GM23338 (cell line): ENCODE measurements around the gene DNAJC4.

Source experiments
- CREB1 ChIP-seq: fragments of 250-450 bp; sonication (Bioruptor Pico); IDR thresholded peaks from 2 replicates; pipeline ENCODE4 v1.5.0; 2020; ENCODE audit warnings: low read depth, mild to moderate bottlenecking, moderate library complexity
- EZH2 ChIP-seq: fragments of 200-600 bp; sonication (generic); IDR thresholded peaks from one replicate; pipeline ENCODE4 v1.8.0; 2017; ENCODE audit warnings: antibody characterized with exemption, mild to moderate bottlenecking, low read depth; ENCODE audit not compliant: unreplicated experiment
- EZH2phosphoT487 ChIP-seq: fragments of 200-600 bp; sonication (generic); IDR thresholded peaks from one replicate; pipeline ENCODE4 v1.8.1; 2018; ENCODE audit warnings: antibody characterized with exemption; ENCODE audit not compliant: unreplicated experiment
- JUNB ChIP-seq: IDR thresholded peaks from one replicate; pipeline ENCODE4 v1.6.1; 2016; ENCODE audit warnings: antibody characterized with exemption; ENCODE audit not compliant: unreplicated experiment
- NANOG ChIP-seq: IDR thresholded peaks from 2 replicates; pipeline ENCODE4 v1.6.1; 2016; ENCODE audit warnings: antibody characterized with exemption, borderline replicate concordance
- POLR2AphosphoS5 ChIP-seq: IDR thresholded peaks from 2 replicates; pipeline ENCODE4 v1.6.1; 2016; ENCODE audit warnings: antibody characterized with exemption, low read depth
- REST ChIP-seq: IDR thresholded peaks from one replicate; pipeline ENCODE4 v1.6.1; 2018; ENCODE audit warnings: antibody characterized with exemption; ENCODE audit not compliant: unreplicated experiment
- STAT1 ChIP-seq: IDR thresholded peaks from one replicate; pipeline ENCODE4 v1.6.1; 2016; ENCODE audit warnings: antibody characterized with exemption; ENCODE audit not compliant: unreplicated experiment
- ZNF331 ChIP-seq: fragments of 250-450 bp; sonication (Bioruptor Pico); IDR thresholded peaks from 2 replicates; pipeline ENCODE4 v1.5.0; 2020; ENCODE audit warnings: low read depth, mild to moderate bottlenecking, moderate library complexity
- TF ChIP-seq, protein P1 (sequence below), 2 experiments: fragments of 200-600 bp in 1 of 2; sonication (generic) in 1 of 2; conservative IDR thresholded peaks; 2 replicates each; pipeline versions ENCODE4 v1.5.1 to v1.6.1; 2016 to 2017; ENCODE audit warnings: antibody characterized with exemption in 2 of 2, low read depth in 2 of 2, mild to moderate bottlenecking in 2 of 2, moderate library complexity in 1 of 2
- TF ChIP-seq, protein P2 (sequence below): IDR thresholded peaks from 2 replicates; pipeline ENCODE4 v1.6.1; 2016; ENCODE audit warnings: antibody characterized with exemption
- TF ChIP-seq, protein P3 (sequence below): fragments of 250-450 bp; sonication (Bioruptor Pico); IDR thresholded peaks from 2 replicates; pipeline ENCODE4 v1.5.0; 2020; ENCODE audit warnings: mild to moderate bottlenecking, moderate library complexity

GRCh38 chr11:64263021-64263946 is 32.9 kb downstream of the DNAJC4 start:
- TF ChIP-seq EZH2, result no peak
- TF ChIP-seq, protein P1, sequence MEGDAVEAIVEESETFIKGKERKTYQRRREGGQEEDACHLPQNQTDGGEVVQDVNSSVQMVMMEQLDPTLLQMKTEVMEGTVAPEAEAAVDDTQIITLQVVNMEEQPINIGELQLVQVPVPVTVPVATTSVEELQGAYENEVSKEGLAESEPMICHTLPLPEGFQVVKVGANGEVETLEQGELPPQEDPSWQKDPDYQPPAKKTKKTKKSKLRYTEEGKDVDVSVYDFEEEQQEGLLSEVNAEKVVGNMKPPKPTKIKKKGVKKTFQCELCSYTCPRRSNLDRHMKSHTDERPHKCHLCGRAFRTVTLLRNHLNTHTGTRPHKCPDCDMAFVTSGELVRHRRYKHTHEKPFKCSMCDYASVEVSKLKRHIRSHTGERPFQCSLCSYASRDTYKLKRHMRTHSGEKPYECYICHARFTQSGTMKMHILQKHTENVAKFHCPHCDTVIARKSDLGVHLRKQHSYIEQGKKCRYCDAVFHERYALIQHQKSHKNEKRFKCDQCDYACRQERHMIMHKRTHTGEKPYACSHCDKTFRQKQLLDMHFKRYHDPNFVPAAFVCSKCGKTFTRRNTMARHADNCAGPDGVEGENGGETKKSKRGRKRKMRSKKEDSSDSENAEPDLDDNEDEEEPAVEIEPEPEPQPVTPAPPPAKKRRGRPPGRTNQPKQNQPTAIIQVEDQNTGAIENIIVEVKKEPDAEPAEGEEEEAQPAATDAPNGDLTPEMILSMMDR (conservative IDR thresholded peaks at IDR 0.05; ENCODE audit: low read depth in 2 of 2), result no peak
- no peak for TF ChIP-seq CREB1
- TF ChIP-seq POLR2AphosphoS5, result no peak
- no peak for TF ChIP-seq REST
- no peak for TF ChIP-seq EZH2phosphoT487
- TF ChIP-seq, protein P2, sequence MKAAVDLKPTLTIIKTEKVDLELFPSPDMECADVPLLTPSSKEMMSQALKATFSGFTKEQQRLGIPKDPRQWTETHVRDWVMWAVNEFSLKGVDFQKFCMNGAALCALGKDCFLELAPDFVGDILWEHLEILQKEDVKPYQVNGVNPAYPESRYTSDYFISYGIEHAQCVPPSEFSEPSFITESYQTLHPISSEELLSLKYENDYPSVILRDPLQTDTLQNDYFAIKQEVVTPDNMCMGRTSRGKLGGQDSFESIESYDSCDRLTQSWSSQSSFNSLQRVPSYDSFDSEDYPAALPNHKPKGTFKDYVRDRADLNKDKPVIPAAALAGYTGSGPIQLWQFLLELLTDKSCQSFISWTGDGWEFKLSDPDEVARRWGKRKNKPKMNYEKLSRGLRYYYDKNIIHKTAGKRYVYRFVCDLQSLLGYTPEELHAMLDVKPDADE, result no peak
- no peak for TF ChIP-seq ZNF331
- TF ChIP-seq STAT1, result no peak
- no peak for TF ChIP-seq NANOG
- no peak for TF ChIP-seq JUNB
- TF ChIP-seq, protein P3, sequence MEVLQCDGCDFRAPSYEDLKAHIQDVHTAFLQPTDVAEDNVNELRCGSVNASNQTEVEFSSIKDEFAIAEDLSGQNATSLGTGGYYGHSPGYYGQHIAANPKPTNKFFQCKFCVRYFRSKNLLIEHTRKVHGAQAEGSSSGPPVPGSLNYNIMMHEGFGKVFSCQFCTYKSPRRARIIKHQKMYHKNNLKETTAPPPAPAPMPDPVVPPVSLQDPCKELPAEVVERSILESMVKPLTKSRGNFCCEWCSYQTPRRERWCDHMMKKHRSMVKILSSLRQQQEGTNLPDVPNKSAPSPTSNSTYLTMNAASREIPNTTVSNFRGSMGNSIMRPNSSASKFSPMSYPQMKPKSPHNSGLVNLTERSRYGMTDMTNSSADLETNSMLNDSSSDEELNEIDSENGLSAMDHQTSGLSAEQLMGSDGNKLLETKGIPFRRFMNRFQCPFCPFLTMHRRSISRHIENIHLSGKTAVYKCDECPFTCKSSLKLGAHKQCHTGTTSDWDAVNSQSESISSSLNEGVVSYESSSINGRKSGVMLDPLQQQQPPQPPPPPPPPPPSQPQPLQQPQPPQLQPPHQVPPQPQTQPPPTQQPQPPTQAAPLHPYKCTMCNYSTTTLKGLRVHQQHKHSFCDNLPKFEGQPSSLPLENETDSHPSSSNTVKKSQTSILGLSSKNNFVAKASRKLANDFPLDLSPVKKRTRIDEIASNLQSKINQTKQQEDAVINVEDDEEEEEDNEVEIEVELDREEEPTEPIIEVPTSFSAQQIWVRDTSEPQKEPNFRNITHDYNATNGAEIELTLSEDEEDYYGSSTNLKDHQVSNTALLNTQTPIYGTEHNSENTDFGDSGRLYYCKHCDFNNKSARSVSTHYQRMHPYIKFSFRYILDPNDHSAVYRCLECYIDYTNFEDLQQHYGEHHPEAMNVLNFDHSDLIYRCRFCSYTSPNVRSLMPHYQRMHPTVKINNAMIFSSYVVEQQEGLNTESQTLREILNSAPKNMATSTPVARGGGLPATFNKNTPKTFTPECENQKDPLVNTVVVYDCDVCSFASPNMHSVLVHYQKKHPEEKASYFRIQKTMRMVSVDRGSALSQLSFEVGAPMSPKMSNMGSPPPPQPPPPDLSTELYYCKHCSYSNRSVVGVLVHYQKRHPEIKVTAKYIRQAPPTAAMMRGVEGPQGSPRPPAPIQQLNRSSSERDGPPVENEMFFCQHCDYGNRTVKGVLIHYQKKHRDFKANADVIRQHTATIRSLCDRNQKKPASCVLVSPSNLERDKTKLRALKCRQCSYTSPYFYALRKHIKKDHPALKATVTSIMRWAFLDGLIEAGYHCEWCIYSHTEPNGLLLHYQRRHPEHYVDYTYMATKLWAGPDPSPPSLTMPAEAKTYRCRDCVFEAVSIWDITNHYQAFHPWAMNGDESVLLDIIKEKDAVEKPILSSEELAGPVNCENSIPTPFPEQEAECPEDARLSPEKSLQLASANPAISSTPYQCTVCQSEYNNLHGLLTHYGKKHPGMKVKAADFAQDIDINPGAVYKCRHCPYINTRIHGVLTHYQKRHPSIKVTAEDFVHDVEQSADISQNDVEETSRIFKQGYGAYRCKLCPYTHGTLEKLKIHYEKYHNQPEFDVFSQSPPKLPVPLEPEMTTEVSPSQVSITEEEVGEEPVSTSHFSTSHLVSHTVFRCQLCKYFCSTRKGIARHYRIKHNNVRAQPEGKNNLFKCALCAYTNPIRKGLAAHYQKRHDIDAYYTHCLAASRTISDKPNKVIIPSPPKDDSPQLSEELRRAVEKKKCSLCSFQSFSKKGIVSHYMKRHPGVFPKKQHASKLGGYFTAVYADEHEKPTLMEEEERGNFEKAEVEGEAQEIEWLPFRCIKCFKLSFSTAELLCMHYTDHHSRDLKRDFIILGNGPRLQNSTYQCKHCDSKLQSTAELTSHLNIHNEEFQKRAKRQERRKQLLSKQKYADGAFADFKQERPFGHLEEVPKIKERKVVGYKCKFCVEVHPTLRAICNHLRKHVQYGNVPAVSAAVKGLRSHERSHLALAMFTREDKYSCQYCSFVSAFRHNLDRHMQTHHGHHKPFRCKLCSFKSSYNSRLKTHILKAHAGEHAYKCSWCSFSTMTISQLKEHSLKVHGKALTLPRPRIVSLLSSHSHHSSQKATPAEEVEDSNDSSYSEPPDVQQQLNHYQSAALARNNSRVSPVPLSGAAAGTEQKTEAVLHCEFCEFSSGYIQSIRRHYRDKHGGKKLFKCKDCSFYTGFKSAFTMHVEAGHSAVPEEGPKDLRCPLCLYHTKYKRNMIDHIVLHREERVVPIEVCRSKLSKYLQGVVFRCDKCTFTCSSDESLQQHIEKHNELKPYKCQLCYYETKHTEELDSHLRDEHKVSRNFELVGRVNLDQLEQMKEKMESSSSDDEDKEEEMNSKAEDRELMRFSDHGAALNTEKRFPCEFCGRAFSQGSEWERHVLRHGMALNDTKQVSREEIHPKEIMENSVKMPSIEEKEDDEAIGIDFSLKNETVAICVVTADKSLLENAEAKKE (CRISPR knock-in tag), result no peak
